GM19324 (cell line): ENCODE data around the gene LAPTM5.

Experiments used
- ATAC-seq: cut with Tn5 transposase; IDR thresholded peaks from one replicate; pipeline ENCODE4 v1.9.1; 2021; ENCODE audit warnings: mild to moderate bottlenecking, moderate library complexity; ENCODE audit not compliant: unreplicated experiment, low FRiP score

The LAPTM5 gene

GRCh38 chr1:30732277-30732996, 25.1 kb downstream of the LAPTM5 start:
- no peak for ATAC-seq

- ATAC-seq, result no peak
Measured at GRCh38 chr1:30731806-30732276, 25.7 kb downstream of the LAPTM5 start.

DNA sequence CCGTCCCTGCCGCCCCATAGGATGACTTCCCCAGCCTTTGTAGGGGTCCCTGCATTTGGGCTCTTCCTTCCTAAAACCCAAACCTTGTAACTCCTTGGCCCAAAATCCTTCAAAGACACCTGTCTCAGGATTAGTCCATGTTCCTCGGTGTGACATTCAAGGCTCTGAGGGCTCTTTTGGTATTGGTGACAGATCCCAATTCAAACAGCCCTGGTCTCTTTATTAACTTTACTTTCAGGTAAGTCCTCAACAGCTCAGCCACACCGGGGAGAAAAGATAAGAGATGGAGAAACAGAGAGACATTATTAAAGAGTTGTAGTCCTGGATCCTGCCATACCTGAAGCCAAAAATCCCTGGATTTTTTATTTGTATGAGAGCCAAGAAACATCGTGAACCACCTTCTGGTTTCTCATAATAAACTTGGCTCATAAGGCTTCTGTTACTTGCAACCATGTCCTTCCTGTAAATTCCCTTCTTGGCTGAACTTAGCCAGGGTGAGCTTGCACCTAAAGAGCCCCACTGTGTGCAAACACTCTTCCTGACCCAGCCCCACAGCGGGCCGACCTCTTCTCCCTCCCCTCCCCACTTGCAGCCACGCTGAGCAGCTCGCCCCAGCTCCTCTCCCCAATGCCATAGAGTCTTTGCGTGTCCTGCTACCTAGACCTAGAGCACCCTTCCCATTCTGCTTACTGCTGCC, 26.3 kb downstream of the LAPTM5 start:
- ATAC-seq, result no peak

GRCh38 chr1:30730346-30731108, 27.0 kb downstream of the LAPTM5 start:
- ATAC-seq, result no peak

DNA sequence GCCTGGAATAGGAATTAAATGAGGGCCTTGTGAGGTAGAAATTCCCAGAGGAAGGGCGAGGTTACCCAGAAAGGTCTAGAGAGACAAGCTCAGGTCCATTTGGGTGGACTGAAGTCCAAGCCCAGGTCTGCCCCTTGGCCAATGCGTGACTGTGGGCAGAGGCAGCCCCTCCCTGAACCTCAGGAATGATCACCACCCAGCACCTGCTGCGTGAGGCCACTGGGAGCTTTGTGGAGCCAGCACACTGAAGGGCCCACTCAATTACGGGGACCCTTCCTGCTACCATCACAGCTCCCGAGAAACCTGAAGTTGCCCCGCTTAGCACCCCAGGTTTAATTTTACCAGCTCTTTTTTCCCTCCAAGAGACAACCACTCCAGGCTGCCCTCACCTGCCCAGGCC, 27.7 kb downstream of the LAPTM5 start:
- ATAC-seq, result no peak

- no peak for ATAC-seq
Measured at GRCh38 chr1:30728832-30729638, 28.5 kb downstream of the LAPTM5 start.

DNA sequence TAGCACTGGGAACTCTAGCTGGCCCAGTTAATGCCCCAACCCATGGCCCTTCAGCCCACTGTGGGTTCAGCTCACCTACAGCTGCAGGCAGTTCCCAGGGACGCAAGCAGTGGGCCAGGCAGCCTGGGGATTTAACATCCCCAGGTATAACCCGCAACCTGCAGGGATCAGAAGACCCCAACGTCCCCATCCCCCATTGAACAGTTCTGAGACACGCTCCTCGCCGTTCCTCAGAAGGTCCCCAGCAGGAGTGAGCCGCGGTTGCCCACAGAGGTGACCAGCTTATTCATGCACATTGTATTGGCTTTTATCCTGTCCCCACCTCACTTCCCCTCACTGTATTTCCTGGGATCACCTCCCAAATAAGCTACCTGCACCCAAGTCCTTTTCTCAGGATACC, 29.2 kb downstream of the LAPTM5 start:
- no peak for ATAC-seq

DNA sequence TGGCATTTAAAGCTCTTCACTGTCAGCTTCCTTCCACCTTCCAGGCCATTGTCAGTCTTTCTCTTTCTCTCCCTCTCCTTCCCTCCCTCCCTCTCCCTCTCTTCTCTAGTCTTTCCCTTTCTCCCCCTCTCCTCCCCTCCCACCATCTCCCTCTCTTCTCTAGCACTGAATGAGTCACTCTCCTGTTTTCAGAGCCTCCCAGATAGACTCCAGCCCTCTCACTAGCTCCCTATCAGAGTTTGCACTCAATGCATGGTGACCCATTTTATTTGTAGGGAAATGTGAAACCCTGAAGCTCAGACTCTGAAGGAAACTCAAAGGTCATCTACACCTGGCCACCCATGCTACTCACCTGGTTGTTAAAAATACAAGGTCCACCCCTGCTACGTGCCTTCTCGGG, 29.8 kb downstream of the LAPTM5 start:
- ATAC-seq, result no peak

DNA sequence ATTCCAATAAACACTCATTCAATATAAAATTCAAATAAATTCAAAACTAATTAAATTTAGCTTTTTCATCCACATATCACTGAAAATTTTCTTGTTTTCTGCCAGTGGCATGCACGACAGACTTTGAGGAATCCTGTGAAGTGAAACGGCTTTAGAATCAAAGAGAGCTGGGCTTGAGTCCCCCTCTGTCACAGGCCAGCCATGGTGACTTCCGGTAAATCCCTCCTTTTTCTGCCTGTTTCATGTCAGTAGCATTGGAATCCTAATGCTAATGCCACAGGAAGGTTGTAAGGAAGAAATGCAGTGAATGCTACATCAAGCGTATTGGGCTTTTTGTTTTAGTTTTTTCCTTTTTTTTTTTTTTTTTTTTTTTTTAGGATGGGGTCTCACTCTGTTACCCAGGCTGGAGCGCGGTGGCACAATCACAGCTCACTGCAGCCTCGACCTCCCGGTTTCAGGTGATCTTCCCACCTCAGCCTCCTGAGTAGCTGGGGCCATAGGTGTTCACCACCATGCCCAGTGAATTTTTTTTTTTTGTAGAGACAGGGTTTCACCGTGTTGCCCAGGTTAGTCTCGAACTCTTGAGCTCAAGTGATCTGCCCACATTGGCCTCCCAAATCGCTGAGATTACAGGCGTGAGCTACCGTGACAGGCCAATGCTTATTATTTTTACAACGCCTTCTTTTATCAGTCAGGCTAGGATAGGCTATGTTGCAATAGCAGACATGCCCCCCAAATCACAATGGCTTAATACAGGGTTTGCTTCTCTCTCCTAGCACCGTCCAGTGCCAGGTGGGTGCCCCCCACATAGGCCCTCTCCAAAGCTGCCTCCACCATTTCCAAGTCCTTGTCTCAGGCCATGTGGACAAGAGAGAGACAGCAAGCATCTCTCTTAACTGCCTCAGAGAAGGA, 30.5 kb downstream of the LAPTM5 start:
- no peak for ATAC-seq

DNA sequence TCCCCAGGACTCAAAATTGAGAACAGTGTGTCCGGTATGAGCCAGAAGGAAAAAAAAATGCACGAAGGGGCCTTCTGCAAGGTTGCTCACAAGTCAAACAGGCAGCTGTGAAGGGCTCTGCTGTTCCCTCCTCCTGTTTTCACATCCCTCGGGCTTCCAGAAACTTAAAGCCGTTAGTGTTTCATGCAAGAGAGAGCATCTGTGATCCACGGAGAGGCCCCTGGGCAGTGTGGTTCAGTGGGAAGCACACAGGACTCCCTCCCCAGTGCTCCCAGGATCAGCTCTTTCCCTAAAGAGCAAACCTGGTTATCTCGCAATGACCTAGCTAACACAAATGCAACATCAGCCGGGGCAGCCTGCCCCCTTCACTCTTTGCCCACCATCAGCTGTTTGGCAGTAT, 31.3 kb downstream of the LAPTM5 start:
- ATAC-seq, result no peak

GRCh38 chr1:30725450-30726095, 32.0 kb downstream of the LAPTM5 start:
- ATAC-seq, result no peak

DNA sequence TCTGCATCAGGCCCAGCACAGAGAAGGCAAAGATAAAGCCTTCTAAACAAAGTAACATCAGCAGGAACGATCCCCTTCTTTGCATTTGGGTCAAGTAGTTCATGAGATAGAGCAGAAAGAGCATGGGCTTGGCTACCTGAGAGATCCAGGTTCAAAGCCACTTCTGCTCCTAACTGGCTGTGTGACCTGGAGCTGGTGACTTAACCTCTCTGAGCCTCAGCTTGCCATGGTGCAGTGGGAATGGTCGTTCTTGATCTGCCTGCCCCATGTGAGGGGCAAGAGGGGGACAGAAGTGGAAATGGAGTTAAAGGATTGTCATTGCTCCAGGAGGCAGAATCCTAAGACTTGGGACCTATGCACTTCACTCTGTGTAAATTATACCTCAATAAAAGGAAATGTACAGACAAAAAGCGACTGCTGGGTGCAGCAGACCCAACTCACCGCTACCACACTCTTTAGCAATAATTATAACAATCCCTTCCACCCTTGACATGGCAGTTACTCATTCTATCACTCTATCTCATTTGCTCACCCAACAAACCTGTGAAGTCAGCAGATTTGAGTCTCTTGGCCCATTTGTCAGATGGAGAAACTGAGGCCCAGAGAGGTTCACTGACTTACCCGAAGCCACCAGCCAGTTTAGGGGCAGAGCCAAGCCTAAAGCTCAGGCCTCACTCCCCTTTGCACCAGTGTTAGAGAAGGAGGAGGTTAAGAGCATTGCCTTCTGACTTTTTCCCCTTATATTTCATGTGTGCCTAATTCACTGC, 32.7 kb downstream of the LAPTM5 start:
- ATAC-seq, result no peak

DNA sequence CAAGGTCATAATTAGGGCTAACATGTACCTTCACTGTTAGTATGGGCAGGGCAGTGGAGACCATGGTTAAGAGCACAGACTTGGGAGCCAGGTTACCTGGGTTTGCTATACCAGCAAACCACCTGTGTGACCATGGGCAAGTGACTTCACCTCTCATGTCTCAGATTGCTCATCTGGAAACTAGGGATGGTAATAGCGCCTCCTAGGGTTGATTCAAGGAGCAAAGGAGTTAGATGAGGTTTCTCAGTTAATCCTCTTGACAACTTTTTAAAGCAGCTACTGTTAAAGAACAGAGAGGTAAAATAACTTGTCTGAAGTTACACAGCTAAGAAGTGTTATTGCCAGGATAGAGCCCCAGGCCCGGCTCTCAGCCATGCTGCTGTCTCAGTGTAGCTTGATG, 33.4 kb downstream of the LAPTM5 start:
- ATAC-seq, result no peak

GRCh38 chr1:30723331-30723755, 34.2 kb downstream of the LAPTM5 start, which contains the start of gene MATN1:
TSS of gene MATN1 (minus strand) at chr1:30723585. CDS start at chr1:30723551, 34 bp downstream.
- no peak for ATAC-seq

DNA sequence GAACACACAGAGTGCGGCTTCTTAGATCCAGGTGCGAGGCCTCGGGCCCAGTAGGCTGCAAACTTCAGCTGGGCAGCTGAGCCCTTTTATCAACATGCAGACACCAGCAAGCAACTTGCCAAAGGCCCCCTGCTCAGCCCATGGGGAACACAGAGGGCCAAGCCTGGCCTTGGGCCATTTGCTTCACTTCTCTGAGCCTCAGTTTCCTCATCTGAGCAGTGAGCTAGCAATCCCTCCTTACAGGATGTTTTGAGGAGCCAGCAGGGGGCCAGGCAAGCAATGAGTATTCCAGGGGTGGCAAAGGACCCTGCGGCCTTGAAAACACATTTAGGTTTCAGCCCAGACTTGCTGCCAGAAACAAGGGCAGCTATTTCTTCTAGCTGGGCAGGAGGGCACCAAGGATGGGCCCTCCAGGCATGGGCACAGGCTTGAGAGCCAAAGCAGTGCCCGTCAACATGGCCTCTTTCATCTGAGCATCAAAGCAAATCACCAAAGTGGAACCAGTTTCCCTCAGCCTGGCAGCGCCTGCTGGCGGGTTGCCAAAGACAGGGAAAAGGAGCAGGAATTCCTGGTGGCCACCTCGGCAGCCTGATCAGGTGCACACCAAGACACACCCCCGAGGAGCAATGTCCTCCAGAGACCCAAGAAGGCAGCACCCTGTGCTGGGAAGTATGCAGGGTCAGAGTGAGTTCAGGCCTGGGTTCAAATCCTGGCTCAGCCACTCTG, 35.6 kb downstream of the LAPTM5 start:
- ATAC-seq, result no peak

GRCh38 chr1:30721341-30721793, 36.2 kb downstream of the LAPTM5 start:
- no peak for ATAC-seq
